ENCODE results near the gene METTL16.
A peak's percentile ranks its signal among the peaks of the same experiment; 100 is the strongest.

The METTL16 gene

GRCh38 chr17:2378905-2379304 lies 132.8 kb downstream of the METTL16 start:
- no peak for DNase-seq

- no peak for DNase-seq
Observed at GRCh38 chr17:2377659-2378058, 134.0 kb downstream of the METTL16 start.

GRCh38 chr17:2376107-2376506 lies 135.6 kb downstream of the METTL16 start:
- no peak for DNase-seq

GRCh38 chr17:2375406-2375805 lies 136.3 kb downstream of the METTL16 start:
- DNase-seq, result no peak

GRCh38 chr17:2374549-2375285 lies 137.0 kb downstream of the METTL16 start:
- no peak for DNase-seq

- no peak for DNase-seq
Observed at GRCh38 chr17:2373179-2373578, 138.5 kb downstream of the METTL16 start.

- DNase-seq, result no peak
Observed at GRCh38 chr17:2372681-2373080, 139.0 kb downstream of the METTL16 start.

GRCh38 chr17:2372180-2372579 lies 139.5 kb downstream of the METTL16 start:
- no peak for DNase-seq

- DNase-seq, result no peak
Observed at GRCh38 chr17:2371183-2372130, 140.2 kb downstream of the METTL16 start.

- no peak for DNase-seq
Observed at GRCh38 chr17:2370211-2370589, 141.5 kb downstream of the METTL16 start.

GRCh38 chr17:2369551-2370210 lies 142.0 kb downstream of the METTL16 start:
- DNase-seq, result peak in 1 of 2 experiments; percentile 19

GRCh38 chr17:2369039-2369438 lies 142.6 kb downstream of the METTL16 start:
- peak; percentile 28 to 51 for DNase-seq

GRCh38 chr17:2368359-2368758 lies 143.3 kb downstream of the METTL16 start:
- DNase-seq, result no peak

- no peak for DNase-seq
Observed at GRCh38 chr17:2366747-2367494, 144.8 kb downstream of the METTL16 start.

All from Kasumi-1 (cell line).